GM21360 (cell line): ENCODE results near the gene EYS.
"Not testable (repeated sequence)": the region's sequence is repeated elsewhere in the genome, so short reads cannot be mapped to it uniquely, and the experiment has no call there.

Experiments
- ATAC-seq: cut with Tn5 transposase; IDR thresholded peaks from one replicate; pipeline ENCODE4 v1.9.1; 2021; ENCODE audit warnings: mild to moderate bottlenecking, moderate library complexity; ENCODE audit not compliant: unreplicated experiment

The EYS gene

GRCh38 chr6:63774961-63775360 is 1932.1 kb downstream of the EYS start:
- no peak for ATAC-seq

GRCh38 chr6:63773200-63773599 is 1933.8 kb downstream of the EYS start:
- ATAC-seq = no peak

GRCh38 chr6:63765828-63766227 is 1941.2 kb downstream of the EYS start:
- no peak for ATAC-seq

GRCh38 chr6:63764318-63764916 is 1942.6 kb downstream of the EYS start:
- no peak for ATAC-seq

- no peak for ATAC-seq
Measured at GRCh38 chr6:63760199-63760598, 1946.8 kb downstream of the EYS start.

- ATAC-seq = no peak
Measured at GRCh38 chr6:63759605-63760105, 1947.4 kb downstream of the EYS start.

- no peak for ATAC-seq
Measured at GRCh38 chr6:63757826-63758225, 1949.2 kb downstream of the EYS start.

- not testable (repeated sequence) for ATAC-seq
Measured at GRCh38 chr6:63757275-63757674, 1949.8 kb downstream of the EYS start.

GRCh38 chr6:63750400-63750799 is 1956.6 kb downstream of the EYS start:
- ATAC-seq = no peak

GRCh38 chr6:63745784-63746183 is 1961.2 kb downstream of the EYS start:
- no peak for ATAC-seq

- ATAC-seq = no peak
Measured at GRCh38 chr6:63744810-63745209, 1962.2 kb downstream of the EYS start.

GRCh38 chr6:63743691-63744090 is 1963.3 kb downstream of the EYS start:
- no peak for ATAC-seq

GRCh38 chr6:63742060-63742459 is 1965.0 kb downstream of the EYS start:
- ATAC-seq = no peak

- ATAC-seq = no peak
Measured at GRCh38 chr6:63740709-63741108, 1966.3 kb downstream of the EYS start.

- no peak for ATAC-seq
Measured at GRCh38 chr6:63739094-63739687, 1967.8 kb downstream of the EYS start.

GRCh38 chr6:63738190-63738589 is 1968.8 kb downstream of the EYS start:
- not testable (repeated sequence) for ATAC-seq

GRCh38 chr6:63734923-63735322 is 1972.1 kb downstream of the EYS start:
- ATAC-seq = no peak

GRCh38 chr6:63732336-63732735 is 1974.7 kb downstream of the EYS start:
- no peak for ATAC-seq

- no peak for ATAC-seq
Measured at GRCh38 chr6:63731930-63732329, 1975.1 kb downstream of the EYS start.

GRCh38 chr6:63730311-63730710 is 1976.7 kb downstream of the EYS start:
- no peak for ATAC-seq

- no peak for ATAC-seq
Measured at GRCh38 chr6:63724721-63725120, 1982.3 kb downstream of the EYS start.

- ATAC-seq = no peak
Measured at GRCh38 chr6:63721181-63721580, 1985.8 kb downstream of the EYS start.

- ATAC-seq = no peak
Measured at GRCh38 chr6:63716169-63716568, 1990.9 kb downstream of the EYS start.
